Measurements from ENCODE around the gene KIF1B.

DNA sequence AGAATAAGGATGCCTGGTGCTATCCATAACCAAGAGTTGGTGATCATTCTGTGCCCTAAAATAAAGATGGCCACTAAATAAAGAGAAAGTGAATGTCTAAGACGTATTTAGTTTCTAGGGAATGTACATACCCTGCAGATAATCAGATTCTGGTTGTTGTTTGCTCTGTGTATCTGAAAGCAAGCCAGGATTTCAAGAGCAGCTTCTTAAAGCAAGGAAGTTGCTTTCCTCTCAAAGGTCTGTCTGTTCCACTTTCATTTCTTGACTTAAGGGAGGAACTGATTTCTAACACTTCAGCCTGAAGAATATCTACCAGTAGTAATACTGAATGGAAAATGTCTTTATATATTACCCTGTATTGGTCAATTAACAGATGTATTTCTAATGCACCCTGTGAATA, 88.8 kb downstream of the KIF1B start:
- no peak for TF ChIP-seq CTCF (IDR thresholded peaks at IDR 0.05 in 8 of 11, conservative IDR thresholded peaks at IDR 0.05 in 3 of 11)
- TF ChIP-seq POLR2AphosphoS5 (IDR thresholded peaks at IDR 0.05): no peak
